ENCODE measurements around the gene ADCK1. TPM values are rescaled to one million over a fixed set of nuclear protein-coding genes. Genes with fewer than 3 reads are reported as not detected.

Gene ADCK1
- total and polyA plus RNA-seq, 2 donors (not counting 1 experiment from before 2014, with no cell fraction given), result 10.6 to 18.3 TPM

DNA sequence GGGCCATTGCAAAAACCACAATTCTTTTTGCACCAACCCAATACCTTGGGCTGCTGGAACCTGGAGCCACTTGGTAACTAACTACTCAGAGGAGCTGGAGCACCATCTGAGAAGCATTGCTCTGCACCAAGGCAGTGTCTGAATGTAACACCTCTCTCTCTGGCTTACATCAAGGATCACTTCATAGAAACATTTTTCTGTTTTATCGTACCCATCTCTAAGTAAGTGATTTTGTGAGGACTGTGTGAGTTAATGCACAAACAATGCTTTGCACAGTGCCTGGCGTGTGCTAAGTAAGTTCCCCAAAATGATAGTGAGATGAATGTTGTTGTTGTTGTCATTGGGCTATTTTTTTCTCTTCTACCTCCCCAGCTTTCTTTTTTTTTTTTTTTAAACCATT is 111.4 kb downstream of the ADCK1 start:
- intact Hi-C loops (cut with micrococcal nuclease), result no loop called here
- Mint-ChIP-seq H3K4me3 (no peak overlapping the region), H3K27me3 (no peaks in the 10 kb centered on the region), H3K9me3 (ENCODE audit: insufficient read depth) (no peaks in the 10 kb centered on the region), H3K27ac (no peak overlapping the region), H3K4me1 (peaks cover 3% of the 10 kb centered on the region)
- CTCF ChIA-PET, result no interaction called here
- no peak overlapping the region for H2AFZ ChIP-seq (ENCODE audit: insufficient read depth, low read depth, low read length, poor library complexity, severe bottlenecking)
- no peaks in the 10 kb centered on the region for H3K36me3 ChIP-seq (replicated peaks in 1 of 2; ENCODE audit: control extremely low read depth in 1 of 2, control insufficient read depth in 1 of 2, extremely low read depth in 1 of 2, insufficient read depth in 2 of 2, low read length in 1 of 2)
- peaks cover 0 to 2% (median under 1%) of the 10 kb centered on the region in 3 donors for H3K9me3 ChIP-seq (ENCODE audit: control extremely low read depth in 1 of 3, control insufficient read depth in 2 of 3, insufficient read depth in 1 of 3, low read length in 2 of 3)
- no peak overlapping the region for H3K4me2 ChIP-seq (replicated peaks; ENCODE audit: low read depth, low read length, poor library complexity, severe bottlenecking)
- no peak for TF ChIP-seq EZH2 (IDR thresholded peaks at IDR 0.05; ENCODE audit: borderline replicate concordance, insufficient read depth, low read depth, low read length, poor library complexity, severe bottlenecking)
- TF ChIP-seq, protein P1, sequence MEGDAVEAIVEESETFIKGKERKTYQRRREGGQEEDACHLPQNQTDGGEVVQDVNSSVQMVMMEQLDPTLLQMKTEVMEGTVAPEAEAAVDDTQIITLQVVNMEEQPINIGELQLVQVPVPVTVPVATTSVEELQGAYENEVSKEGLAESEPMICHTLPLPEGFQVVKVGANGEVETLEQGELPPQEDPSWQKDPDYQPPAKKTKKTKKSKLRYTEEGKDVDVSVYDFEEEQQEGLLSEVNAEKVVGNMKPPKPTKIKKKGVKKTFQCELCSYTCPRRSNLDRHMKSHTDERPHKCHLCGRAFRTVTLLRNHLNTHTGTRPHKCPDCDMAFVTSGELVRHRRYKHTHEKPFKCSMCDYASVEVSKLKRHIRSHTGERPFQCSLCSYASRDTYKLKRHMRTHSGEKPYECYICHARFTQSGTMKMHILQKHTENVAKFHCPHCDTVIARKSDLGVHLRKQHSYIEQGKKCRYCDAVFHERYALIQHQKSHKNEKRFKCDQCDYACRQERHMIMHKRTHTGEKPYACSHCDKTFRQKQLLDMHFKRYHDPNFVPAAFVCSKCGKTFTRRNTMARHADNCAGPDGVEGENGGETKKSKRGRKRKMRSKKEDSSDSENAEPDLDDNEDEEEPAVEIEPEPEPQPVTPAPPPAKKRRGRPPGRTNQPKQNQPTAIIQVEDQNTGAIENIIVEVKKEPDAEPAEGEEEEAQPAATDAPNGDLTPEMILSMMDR (IDR thresholded peaks at IDR 0.05), result no peak
- WGBS (ENCODE audit: insufficient coverage), result no CpG with 5 or more reads among the region's 2 CpGs
- H3K4me3 ChIP-seq (ENCODE audit: control extremely low read depth in 1 of 5, extremely low read depth in 1 of 5, insufficient read depth in 1 of 5, low read depth in 2 of 5, low read length in 4 of 5), result no peak overlapping the region
- POLR2A ChIA-PET, result no interaction called here
- no peaks in the 10 kb centered on the region for H3K27me3 ChIP-seq (replicated peaks in 1 of 4; ENCODE audit: control extremely low read depth in 1 of 4, control insufficient read depth in 3 of 4, insufficient read depth in 4 of 4, low read length in 3 of 4)
- no peak overlapping the region for H3K27ac ChIP-seq (ENCODE audit: low read length in 2 of 2)
- no peaks in the 10 kb centered on the region for H4K20me1 ChIP-seq (ENCODE audit: control insufficient read depth, insufficient read depth, low read length, poor library complexity, severe bottlenecking)
- H3K9ac ChIP-seq (ENCODE audit: low read length), result no peak overlapping the region
- no peaks in the 10 kb centered on the region for H3K4me1 ChIP-seq (ENCODE audit: control insufficient read depth in 2 of 2, insufficient read depth in 2 of 2, low read length in 2 of 2)
- ATAC-seq (ENCODE audit: low read depth) (no peak), DNase-seq (no peak)
- H3K79me2 ChIP-seq (ENCODE audit: control insufficient read depth, insufficient read depth, low read length), result no peaks in the 10 kb centered on the region

DNA sequence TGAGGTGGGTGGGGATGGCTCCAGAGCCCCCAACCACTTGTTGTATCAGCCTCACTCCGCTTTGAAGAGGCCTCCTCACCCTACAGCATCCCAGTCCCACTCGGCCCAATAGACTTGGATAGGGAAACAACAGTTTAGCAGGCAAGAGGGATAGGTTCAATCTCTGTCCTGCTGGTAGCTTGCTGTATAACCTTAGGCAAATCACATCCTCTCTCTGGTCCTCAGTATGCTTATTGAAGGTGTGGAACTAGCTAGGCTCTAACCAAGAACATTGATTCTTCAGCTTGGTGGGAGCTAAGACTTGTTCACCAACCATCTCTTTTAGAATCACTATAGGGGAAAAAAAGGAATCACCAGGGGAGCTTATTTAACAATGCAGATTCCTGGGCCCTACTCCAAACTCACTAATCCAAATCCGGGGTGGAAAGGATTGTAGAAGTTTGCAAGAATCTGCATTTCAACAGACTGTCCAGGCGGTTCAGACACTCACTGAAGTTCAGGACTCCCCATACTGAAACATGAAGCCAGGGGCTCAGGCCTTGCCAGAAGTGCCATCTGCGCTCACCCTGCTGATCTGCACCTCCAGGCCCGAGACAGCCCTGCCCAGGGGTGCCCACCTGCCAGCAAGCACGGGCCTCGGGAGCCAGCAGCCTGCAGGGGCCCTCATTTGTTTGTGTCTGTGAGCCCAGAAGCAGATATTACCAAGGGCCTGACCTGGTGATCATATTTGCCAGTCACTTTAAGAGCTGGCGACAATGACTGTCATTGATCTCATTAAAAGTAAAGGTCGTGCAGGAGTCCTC is 113.0 kb downstream of the ADCK1 start:
- CTCF ChIA-PET, result no interaction called here
- Histone ChIP-seq H3K9ac (ENCODE audit: low read length) (no peak overlapping the region), H3K4me2 (replicated peaks; ENCODE audit: low read depth, low read length, poor library complexity, severe bottlenecking) (no peak overlapping the region)

More for the DNA sequence above, 113.0 kb downstream of the ADCK1 start:
- H3K27me3 Mint-ChIP-seq, result no peaks in the 10 kb centered on the region
- Histone ChIP-seq H4K20me1 (ENCODE audit: control insufficient read depth, insufficient read depth, low read length, poor library complexity, severe bottlenecking) (no peaks in the 10 kb centered on the region), H3K27me3 (replicated peaks in 1 of 4; ENCODE audit: control extremely low read depth in 1 of 4, control insufficient read depth in 3 of 4, insufficient read depth in 4 of 4, low read length in 3 of 4) (no peaks in the 10 kb centered on the region), H3K4me1 (ENCODE audit: control insufficient read depth in 2 of 2, insufficient read depth in 2 of 2, low read length in 2 of 2) (no peaks in the 10 kb centered on the region), H3K79me2 (ENCODE audit: control insufficient read depth, insufficient read depth, low read length) (no peaks in the 10 kb centered on the region), H3K9me3 (ENCODE audit: control extremely low read depth in 1 of 3, control insufficient read depth in 2 of 3, insufficient read depth in 1 of 3, low read length in 2 of 3) (no peaks in the 10 kb centered on the region), H2AFZ (ENCODE audit: insufficient read depth, low read depth, low read length, poor library complexity, severe bottlenecking) (no peak overlapping the region), H3K27ac (ENCODE audit: low read length in 2 of 2) (no peak overlapping the region), H3K4me3 (ENCODE audit: control extremely low read depth in 1 of 5, extremely low read depth in 1 of 5, insufficient read depth in 1 of 5, low read depth in 2 of 5, low read length in 4 of 5) (no peak overlapping the region), H3K36me3 (replicated peaks in 1 of 2; ENCODE audit: control extremely low read depth in 1 of 2, control insufficient read depth in 1 of 2, extremely low read depth in 1 of 2, insufficient read depth in 2 of 2, low read length in 1 of 2) (no peaks in the 10 kb centered on the region)
- POLR2A ChIA-PET, result no interaction called here
- 86% methylated on average over 6 of the region's 10 CpGs for WGBS (ENCODE audit: insufficient coverage)
- H3K9me3 Mint-ChIP-seq (ENCODE audit: insufficient read depth), result no peaks in the 10 kb centered on the region
- ATAC-seq (ENCODE audit: low read depth) (no peak), DNase-seq (no peak)
- peaks cover 3% of the 10 kb centered on the region for H3K4me1 Mint-ChIP-seq
- H3K27ac Mint-ChIP-seq, result no peak overlapping the region
- TF ChIP-seq, protein P1 (IDR thresholded peaks at IDR 0.05), result no peak
- no peak for TF ChIP-seq EZH2 (IDR thresholded peaks at IDR 0.05; ENCODE audit: borderline replicate concordance, insufficient read depth, low read depth, low read length, poor library complexity, severe bottlenecking)
- intact Hi-C loops (cut with micrococcal nuclease), result no loop called here
- no peak overlapping the region for H3K4me3 Mint-ChIP-seq

Measured in B cell (primary cell).